GM19324 (cell line): ENCODE data around the gene LRRC49.
"Not testable (repeated sequence)": the region's sequence is repeated elsewhere in the genome, so short reads cannot be mapped to it uniquely, and the experiment has no call there.

Experiments used
- ATAC-seq: cut with Tn5 transposase; IDR thresholded peaks from one replicate; pipeline ENCODE4 v1.9.1; 2021; ENCODE audit warnings: mild to moderate bottlenecking, moderate library complexity; ENCODE audit not compliant: unreplicated experiment, low FRiP score

Gene LRRC49

DNA sequence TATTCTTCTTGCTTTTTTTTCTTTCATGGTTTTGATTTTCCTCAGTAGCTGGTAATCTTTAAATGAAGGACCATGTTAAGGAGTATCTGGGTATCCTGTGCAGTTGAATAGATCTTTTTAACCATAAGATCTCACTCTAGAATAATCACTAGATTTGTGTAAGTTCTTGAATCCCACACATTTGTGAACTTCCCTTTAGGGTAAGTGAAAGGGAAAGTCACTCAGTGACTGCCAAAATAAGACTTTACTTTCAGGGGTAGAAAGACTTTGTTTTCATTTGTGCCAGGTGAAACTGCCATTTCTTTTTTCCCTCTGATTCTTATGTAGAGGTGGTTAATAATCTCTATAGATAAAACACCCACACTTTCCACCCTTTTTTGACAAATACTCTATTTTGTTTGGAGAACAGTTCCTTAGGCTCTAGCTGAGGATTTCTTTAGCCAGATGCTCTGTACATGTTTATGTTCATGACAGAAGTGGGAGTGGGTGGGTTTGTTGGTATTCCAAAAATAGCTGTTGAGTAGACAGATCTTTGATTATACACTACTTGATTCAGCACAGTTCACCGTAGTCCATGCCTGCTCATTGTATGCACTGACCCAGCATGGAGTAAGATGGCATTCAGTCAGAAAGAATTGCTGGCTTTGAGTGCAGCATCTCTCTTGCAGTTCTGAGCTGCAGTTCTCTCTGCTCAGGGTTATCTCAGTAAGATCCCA, 28.5 kb downstream of the LRRC49 start:
- no peak for ATAC-seq

- ATAC-seq: no peak
These were observed 29.5 kb downstream of the LRRC49 start for GRCh38 chr15:70922119-70922518.

DNA sequence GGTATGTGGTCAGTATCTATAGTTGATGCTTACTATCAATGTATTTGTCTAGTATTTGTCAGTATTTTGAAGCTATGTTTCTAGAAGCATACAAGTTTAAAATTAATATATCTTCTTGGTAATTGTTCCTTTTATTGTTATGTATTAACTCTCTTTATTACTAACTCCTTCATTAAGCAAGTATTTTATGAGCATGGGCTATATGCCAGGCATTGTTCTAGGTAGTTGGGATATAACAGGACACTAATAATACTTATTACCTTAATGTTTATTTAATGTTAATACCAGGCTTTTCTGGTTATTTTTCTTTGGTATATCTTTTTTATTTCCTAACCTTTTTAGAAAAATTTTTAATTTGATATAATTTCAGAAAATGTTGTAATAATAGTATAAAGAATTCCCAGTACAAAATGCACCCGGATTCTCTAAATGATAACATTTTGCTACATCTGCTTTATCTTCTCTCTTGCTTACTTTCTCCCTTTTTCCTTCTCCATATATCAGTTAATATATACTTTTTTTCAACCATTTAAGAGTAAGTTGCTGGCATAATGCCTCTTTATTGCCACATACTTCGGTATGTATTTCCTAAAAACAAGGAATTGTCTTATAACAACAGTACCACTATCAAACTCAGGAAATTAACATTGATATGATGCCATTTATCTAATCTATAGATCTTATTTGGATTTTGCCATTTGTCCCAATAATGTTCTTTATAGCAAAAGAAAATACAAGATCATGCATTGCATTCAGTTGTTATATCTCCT, 30.9 kb downstream of the LRRC49 start:
- ATAC-seq: no peak

DNA sequence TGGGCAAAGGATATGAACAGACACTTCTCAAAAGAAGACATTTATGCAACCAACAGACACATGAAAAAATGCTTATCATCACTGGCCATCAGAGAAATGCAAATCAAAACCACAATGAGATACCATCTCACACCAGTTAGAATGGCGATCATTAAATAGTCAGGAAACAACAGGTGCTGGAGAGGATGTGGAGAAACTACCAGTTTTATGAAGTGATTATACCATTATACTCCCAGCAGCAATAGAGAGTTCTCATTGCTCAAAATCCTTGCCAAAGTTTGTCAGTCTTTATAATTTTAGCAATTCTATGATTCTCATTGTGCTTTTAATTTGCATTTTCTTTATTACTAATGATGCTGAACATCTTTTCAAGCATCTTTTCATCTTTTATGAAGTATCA, 34.3 kb downstream of the LRRC49 start:
- ATAC-seq: not testable (repeated sequence)

DNA sequence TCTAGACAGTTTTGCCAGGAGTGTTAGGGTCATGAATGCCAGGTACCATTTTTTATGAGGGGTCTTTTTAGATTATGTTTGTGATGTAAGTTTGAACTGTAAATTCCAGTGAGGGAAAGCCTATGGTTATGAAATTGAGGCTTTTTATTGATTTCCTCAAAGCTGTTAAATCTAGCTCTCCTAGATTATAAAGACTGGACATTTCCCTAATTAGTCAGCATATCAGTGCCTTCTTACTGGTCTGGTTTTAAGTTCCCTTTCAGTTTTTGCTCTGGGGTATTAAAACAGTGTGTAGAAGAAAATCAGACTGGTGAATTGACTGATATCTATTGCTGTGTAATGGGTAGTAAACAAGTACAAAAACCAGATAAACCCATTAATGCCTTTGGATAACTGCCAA, 39.2 kb downstream of the LRRC49 start:
- ATAC-seq: no peak

GRCh38 chr15:70932397-70932796, 39.8 kb downstream of the LRRC49 start:
- no peak for ATAC-seq

DNA sequence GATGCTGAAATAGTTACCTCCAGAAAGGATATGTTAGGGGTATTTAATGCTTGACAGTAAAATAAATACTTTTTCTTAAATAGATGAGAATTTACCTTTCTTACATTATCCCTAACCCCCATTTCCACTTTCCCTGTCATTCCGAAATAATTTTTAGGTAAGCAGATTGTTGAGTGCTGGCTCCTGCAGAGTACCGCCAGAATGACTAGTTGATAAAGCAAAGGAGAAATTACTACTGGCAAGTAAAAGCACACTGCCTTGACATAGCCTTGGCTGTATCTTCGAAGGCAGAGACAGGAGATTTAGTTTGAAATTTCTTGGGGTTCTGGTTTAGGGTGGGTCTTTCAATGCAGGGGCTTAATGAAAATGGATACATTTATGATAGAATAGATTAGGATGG, 40.8 kb downstream of the LRRC49 start:
- no peak for ATAC-seq

DNA sequence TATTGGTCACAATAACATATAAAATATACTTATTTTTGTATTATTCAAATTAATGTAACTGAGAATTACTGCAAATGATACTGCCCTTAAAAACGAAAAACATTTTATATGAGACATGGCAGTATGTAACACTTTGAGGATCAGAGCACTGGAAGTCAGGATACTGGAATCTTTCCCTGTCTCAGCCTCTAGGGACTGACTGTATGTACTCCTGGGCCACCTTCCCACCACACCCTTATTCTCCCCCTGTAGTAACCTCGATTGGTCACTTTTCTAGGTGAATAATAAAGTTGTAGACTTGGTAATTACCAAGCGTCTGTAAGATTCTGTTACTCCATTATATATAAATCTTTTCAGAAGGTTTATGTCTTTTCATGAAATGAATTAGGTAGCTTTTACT, 43.0 kb downstream of the LRRC49 start:
- no peak for ATAC-seq

DNA sequence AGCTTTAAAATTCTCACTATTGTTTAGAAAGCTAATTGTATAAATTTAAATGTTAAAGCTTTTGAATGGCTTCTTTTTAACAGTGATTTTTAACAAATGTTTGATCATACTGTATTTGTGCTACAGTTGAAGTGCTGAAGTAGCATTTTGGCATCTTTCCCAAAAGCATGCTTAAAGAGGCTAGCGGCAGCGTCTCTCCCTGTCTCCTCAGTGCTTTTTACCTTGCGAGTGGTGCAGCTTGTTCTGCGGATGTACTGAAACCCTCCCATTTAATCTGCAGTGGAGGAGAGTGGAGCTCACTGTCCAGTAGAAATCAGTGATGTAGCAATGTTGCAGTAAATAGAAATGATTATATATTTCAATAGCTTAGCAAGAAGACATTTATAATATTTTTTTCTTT, 43.7 kb downstream of the LRRC49 start:
- no peak for ATAC-seq

DNA sequence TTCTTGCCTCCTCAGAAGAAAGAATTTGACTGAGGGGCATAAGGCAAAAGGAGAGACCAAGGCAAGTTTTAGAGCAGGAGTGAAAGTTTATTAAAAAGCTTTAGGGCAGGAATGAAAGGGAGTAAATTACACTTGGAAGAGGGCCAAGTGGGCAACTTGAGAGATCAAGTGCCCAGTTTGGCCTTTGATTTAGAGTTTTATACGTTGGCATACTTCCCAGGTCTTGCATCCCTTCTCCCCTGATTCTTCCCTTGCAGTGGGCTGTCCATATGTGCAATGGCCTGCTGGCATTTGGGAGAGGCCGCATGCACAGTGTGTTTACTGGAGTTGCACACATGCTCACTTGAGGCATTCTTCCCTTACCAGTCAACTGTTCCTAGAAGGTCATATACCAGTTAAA, 50.7 kb downstream of the LRRC49 start:
- ATAC-seq: not testable (repeated sequence)

GRCh38 chr15:70947351-70948335, 55.0 kb downstream of the LRRC49 start:
- no peak for ATAC-seq

DNA sequence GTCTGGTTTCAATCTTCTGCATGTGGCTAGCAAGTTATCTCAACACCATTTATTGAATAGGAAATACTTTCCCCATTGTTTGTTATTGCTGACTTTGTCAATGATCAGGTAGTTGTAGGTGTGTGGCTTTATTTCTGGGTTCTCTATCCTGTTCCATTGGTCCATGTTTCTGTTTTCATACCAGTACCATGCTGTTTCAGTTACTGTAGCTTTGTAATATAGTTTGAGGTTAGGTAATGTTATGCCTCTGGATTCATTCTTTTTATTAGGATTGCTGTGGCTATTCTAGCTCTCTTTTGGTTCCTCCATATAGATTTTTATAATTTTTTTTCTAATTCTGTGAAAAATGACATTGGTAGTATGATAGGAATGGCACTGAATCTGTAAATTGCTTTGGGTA, 58.3 kb downstream of the LRRC49 start:
- no peak for ATAC-seq

- no peak for ATAC-seq
These were observed 61.5 kb downstream of the LRRC49 start for GRCh38 chr15:70954171-70954570.

DNA sequence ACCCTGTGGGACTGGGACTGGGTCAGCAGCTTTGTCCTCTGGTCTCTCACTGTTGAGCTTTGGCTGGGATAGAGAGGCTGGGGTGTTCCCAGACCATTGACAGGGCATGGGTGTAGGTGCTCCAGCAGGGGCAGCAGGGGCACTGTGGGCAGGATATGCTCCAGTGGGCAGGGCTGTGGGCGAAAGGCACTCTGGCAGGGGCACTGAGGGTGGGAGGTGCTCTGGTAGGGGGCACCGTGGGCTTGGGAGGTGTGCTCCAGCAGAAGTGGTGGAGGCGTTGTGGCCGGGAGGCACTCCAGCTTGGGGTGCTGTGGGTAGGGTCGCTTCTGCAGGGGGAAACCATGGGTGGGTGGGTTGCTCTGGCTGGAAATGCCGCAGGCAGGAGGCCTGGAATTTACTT, 62.1 kb downstream of the LRRC49 start:
- ATAC-seq: no peak

GRCh38 chr15:70955151-70955550, 62.5 kb downstream of the LRRC49 start:
- ATAC-seq: no peak

DNA sequence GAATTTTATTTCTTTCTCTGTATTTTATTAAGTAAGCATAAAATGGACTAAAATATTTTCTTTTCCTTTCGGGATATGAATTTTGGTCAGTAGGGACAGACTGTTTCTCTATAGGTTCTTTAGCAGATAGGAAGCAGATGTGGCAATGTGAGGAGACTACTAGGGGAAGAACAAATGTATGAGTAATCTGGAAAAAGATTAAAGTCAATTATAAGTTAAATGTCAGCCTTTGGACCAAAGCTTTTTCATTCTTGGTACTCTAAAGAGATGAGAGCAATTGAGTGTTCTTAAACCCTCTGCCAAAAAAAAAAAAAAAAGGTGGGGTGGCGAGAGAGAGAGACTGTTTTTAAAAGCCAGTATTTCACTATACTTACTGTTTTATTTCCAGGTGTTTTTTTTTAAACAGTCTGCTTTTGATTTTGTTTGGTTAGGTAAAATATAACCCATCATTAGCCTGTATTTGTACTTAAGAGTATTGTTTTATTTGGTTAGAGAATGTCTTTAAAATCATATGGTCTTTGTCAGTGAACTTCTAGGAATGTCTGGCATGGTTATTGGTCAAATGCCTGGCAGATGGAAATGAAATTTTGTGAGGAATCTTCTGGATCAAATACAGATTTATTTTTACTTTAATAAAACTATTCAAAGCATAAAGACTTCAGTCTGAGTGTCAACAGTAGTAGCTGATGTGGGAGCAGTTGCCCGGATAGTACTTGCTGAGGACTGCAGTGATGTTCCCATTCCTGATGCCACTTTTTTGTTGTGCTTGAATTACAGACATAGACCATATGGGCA, 63.8 kb downstream of the LRRC49 start:
- ATAC-seq: no peak

GRCh38 chr15:70962084-70962483, 69.5 kb downstream of the LRRC49 start:
- ATAC-seq: no peak

GRCh38 chr15:70963199-70963598, 70.6 kb downstream of the LRRC49 start:
- ATAC-seq: no peak

DNA sequence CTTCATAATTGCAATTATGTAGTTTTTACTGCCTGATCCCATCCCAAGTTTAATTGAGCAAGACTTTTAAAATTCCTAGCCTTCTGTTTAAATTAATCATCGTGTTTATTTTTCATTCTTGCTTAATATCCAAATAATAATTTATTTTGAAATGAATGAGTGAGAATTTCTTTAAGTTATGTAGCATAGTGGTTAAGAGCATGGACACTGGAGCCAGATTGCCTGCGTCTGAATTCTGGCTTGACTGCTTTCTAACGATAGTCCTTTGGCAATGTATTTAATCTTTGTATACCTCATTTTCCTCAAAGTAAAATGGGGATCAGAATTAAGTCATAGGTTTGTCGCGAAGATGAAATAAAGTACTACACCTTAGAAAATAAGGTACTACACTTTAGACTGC, 71.4 kb downstream of the LRRC49 start:
- no peak for ATAC-seq

- no peak for ATAC-seq
These were observed 72.1 kb downstream of the LRRC49 start for GRCh38 chr15:70964686-70965085.
